Hepatocyte (in vitro differentiated cells): Measurements from ENCODE around the gene KDM2A. TPM values are rescaled to one million over a fixed set of nuclear protein-coding genes. Genes with fewer than 3 reads are reported as not detected.
A peak's percentile ranks its signal among the peaks of the same experiment; 100 is the strongest.
"Not testable (repeated sequence)": the region's sequence is repeated elsewhere in the genome, so short reads cannot be mapped to it uniquely, and the experiment has no call there.

Experiments
- DNase-seq: peaks from one replicate; pipeline ENCODE4 v3.0.0-alpha.2; 2016; ENCODE audit warnings: low spot score
- H2AFZ ChIP-seq: fragments of 200-600 bp; sonication (generic); 2 replicates; pipeline ENCODE4 v1.6.0; 2016; ENCODE audit warnings: antibody characterized with exemption, mild to moderate bottlenecking
- H3K27ac ChIP-seq: fragments of 200-600 bp; sonication (generic); 2 replicates; pipeline ENCODE4 v1.5.1; 2016; ENCODE audit warnings: mild to moderate bottlenecking
- H3K27me3 ChIP-seq: fragments of 200-600 bp; sonication (generic); 2 replicates; pipeline ENCODE4 v1.6.1; 2016
- H3K36me3 ChIP-seq: fragments of 200-600 bp; sonication (generic); replicated peaks from 2 replicates; pipeline ENCODE4 v1.5.1; 2016; ENCODE audit warnings: low read depth; ENCODE audit not compliant: insufficient read depth
- H3K4me1 ChIP-seq: fragments of 200-600 bp; sonication (generic); 2 replicates; pipeline ENCODE4 v1.5.1; 2016; ENCODE audit warnings: mild to moderate bottlenecking, moderate library complexity; ENCODE audit not compliant: insufficient read depth
- H3K4me2 ChIP-seq: fragments of 200-600 bp; sonication (generic); 2 replicates; pipeline ENCODE4 v1.6.0; 2016
- H3K4me3 ChIP-seq: fragments of 200-600 bp; sonication (generic); 2 replicates; pipeline ENCODE4 v1.5.1; 2016; ENCODE audit warnings: mild to moderate bottlenecking
- H3K79me2 ChIP-seq: fragments of 200-600 bp; sonication (generic); 2 replicates; pipeline ENCODE4 v1.6.0; 2017; ENCODE audit warnings: mild to moderate bottlenecking
- H3K9me2 ChIP-seq: fragments of 200-600 bp; sonication (generic); replicated peaks from 2 replicates; pipeline ENCODE4 v1.6.0; 2017; ENCODE audit warnings: mild to moderate bottlenecking; ENCODE audit not compliant: insufficient read depth
- H3K9me3 ChIP-seq: fragments of 200-600 bp; sonication (generic); 2 replicates; pipeline ENCODE4 v1.5.1; 2016; ENCODE audit warnings: low read depth, mild to moderate bottlenecking
- H4K20me1 ChIP-seq: fragments of 200-600 bp; sonication (generic); 2 replicates; pipeline ENCODE4 v1.6.0; 2016; ENCODE audit warnings: mild to moderate bottlenecking; ENCODE audit not compliant: insufficient read depth, poor library complexity, severe bottlenecking
- CTCF ChIP-seq: fragments of 200-600 bp; sonication (generic); IDR thresholded peaks from 2 replicates; pipeline ENCODE4 v1.5.1; 2016; ENCODE audit warnings: antibody characterized with exemption, mild to moderate bottlenecking; ENCODE audit not compliant: poor library complexity
- EZH2 ChIP-seq: fragments of 200-600 bp; sonication (generic); IDR thresholded peaks from 2 replicates; pipeline ENCODE4 v1.6.1; 2016; ENCODE audit warnings: antibody characterized with exemption, mild to moderate bottlenecking, borderline replicate concordance
- EZH2phosphoT487 ChIP-seq: fragments of 200-600 bp; sonication (generic); IDR thresholded peaks from one replicate; pipeline ENCODE4 v1.6.1; 2018; ENCODE audit warnings: antibody characterized with exemption, mild to moderate bottlenecking, low read depth, moderate library complexity; ENCODE audit not compliant: unreplicated experiment, severe bottlenecking
- WGBS: methylation state at CpG from one replicate; pipeline ENCODE4 v1.1.6; 2016; ENCODE audit warnings: low lambda C conversion rate; ENCODE audit errors: missing lambda C conversion rate; 5-methylcytosine and 5-hydroxymethylcytosine counted together
- polyA plus RNA-seq: library from polyadenylated mRNA; unstranded; fragments of >200 nt; fragmentation: Nextera tagmentation; extraction: Ambion mirVana; gene quantifications from 2 replicates; pipeline ENCODE4 v1.2.1, GENCODE V29; 2016
- total RNA-seq: library from RNA; depleted of rRNA; stranded (reverse); fragments of >200 nt; gene quantifications from 2 replicates; pipeline ENCODE4 v1.2.3, GENCODE V29; 2014

KDM2A gene
- total and polyA plus RNA-seq, 2 experiments from 2014 or later: 18.7 to 51.2 TPM

DNA sequence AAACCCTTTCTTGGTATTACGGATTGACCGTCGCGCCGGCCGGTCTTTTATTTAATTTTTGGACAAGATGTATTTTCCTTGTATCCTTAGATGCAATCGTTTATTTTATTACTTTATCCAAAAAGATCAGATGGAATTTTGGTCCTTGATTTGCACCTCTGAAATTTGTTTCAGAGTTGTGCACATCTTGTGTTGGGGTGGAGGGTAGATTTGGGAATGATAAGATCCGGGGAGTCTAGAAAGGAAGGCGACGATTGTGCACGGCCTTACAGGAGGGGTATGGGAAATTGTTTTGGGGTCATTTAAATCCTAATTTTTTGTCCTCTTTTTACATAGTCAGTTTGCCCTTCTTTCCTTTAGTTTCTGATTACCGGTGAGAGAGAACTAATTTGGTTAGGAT lies 1.4 kb downstream of the KDM2A start:
- peaks cover 59% of the 10 kb centered on the region for H3K79me2 ChIP-seq
- H3K4me2 ChIP-seq: peak overlapping the region; percentile 83
- under 1% methylated on average over 12 of the region's 12 CpGs for WGBS
- H3K4me1 ChIP-seq: peaks cover 17% of the 10 kb centered on the region
- peak overlapping the region; percentile 99 for H3K27ac ChIP-seq
- H3K36me3 ChIP-seq: no peaks in the 10 kb centered on the region
- no peak for DNase-seq
- no peaks in the 10 kb centered on the region for H3K9me2 ChIP-seq
- no peaks in the 10 kb centered on the region for H3K9me3 ChIP-seq
- peaks cover 56% of the 10 kb centered on the region for H4K20me1 ChIP-seq
- no peak for TF ChIP-seq EZH2
- TF ChIP-seq EZH2phosphoT487: no peak
- no peak for TF ChIP-seq CTCF
- peak overlapping the region; percentile 72 for H3K4me3 ChIP-seq
- no peaks in the 10 kb centered on the region for H3K27me3 ChIP-seq
- H2AFZ ChIP-seq: no peak overlapping the region

- Histone ChIP-seq H3K9me2 (no peaks in the 10 kb centered on the region), H4K20me1 (peaks cover 57% of the 10 kb centered on the region), H3K4me2 (peak overlapping the region; percentile 83), H2AFZ (no peak overlapping the region), H3K27me3 (no peaks in the 10 kb centered on the region), H3K9me3 (no peaks in the 10 kb centered on the region), H3K79me2 (peaks cover 65% of the 10 kb centered on the region), H3K36me3 (no peaks in the 10 kb centered on the region), H3K4me3 (peak overlapping the region; percentile 72), H3K27ac (peak overlapping the region; percentile 99), H3K4me1 (peaks cover 17% of the 10 kb centered on the region)
- DNase-seq: peak; percentile 37
- 20% methylated on average over 9 of the region's 9 CpGs for WGBS
- TF ChIP-seq CTCF (no peak), EZH2phosphoT487 (no peak), EZH2 (no peak)
These were observed 2.0 kb downstream of the KDM2A start for GRCh38 chr11:67120881-67121710.

GRCh38 chr11:67123801-67124200 lies 4.7 kb downstream of the KDM2A start:
- H2AFZ ChIP-seq, H3K9me3 ChIP-seq, DNase-seq, H3K9me2 ChIP-seq, H3K27me3 ChIP-seq, H3K4me3 ChIP-seq, H3K36me3 ChIP-seq: not testable (repeated sequence)
- Histone ChIP-seq H3K4me2 (peak overlapping the region; percentile 52), H3K4me1 (peaks cover 13% of the 10 kb centered on the region), H4K20me1 (peaks cover 77% of the 10 kb centered on the region), H3K27ac (peak overlapping the region; percentile 70), H3K79me2 (peaks cover 92% of the 10 kb centered on the region)
- 95% methylated on average over 5 of the region's 5 CpGs for WGBS

- H3K4me3 ChIP-seq, H3K9me2 ChIP-seq, H3K9me3 ChIP-seq, DNase-seq, H3K36me3 ChIP-seq, H3K27ac ChIP-seq, H3K27me3 ChIP-seq, H2AFZ ChIP-seq, H3K4me2 ChIP-seq: not testable (repeated sequence)
- 95% methylated on average over 8 of the region's 8 CpGs for WGBS
- Histone ChIP-seq H3K79me2 (peaks cover 100% of the 10 kb centered on the region), H3K4me1 (peaks cover 13% of the 10 kb centered on the region), H4K20me1 (peaks cover 70% of the 10 kb centered on the region)
These were observed 7.2 kb downstream of the KDM2A start for GRCh38 chr11:67126243-67126642.
